ENCODE results near the gene KCTD8.

The KCTD8 gene

DNA sequence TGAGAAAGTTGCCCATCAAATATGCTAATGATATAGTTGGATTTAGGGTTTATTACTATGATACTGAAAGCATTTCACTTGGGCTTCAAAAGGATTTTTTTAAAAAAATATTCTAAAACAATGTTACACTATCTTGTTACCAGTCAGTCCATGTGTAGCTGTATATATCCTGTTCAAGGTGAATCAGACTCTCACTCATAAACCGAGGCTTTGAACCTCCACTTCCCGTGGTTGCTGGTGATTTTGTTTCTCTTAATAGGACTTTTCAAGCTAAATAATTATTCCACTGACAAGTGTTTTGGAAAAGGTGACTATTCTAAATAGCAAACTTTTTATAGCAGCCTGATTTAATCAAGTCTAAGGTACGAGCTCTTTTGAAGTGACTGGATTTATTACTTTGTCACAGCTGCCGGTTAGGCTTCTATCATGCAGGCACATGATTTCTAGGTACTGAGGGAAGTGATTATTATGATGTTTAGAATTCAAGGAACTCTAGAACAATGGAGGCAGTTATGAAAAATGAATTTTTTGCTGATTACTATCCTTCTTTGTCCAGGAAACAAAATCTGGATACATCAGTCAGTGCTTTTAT, 287.7 kb downstream of the KCTD8 start:
- Histone ChIP-seq H3K27ac (ENCODE audit: low read depth, low read length) (no peak overlapping the region), H3K27me3 (ENCODE audit: insufficient read depth, low read length) (no peaks in the 10 kb centered on the region), H3K36me3 (ENCODE audit: insufficient read depth, low read length) (no peaks in the 10 kb centered on the region), H3K4me3 (ENCODE audit: low read length) (no peak overlapping the region), H3K9me3 (ENCODE audit: insufficient read depth, low read depth, low read length) (no peaks in the 10 kb centered on the region), H3K9ac (ENCODE audit: low read depth, low read length) (no peak overlapping the region), H3K4me1 (ENCODE audit: insufficient read depth, low read length) (no peaks in the 10 kb centered on the region)
- WGBS, result 95% methylated on average over 2 of the region's 4 CpGs

DNA sequence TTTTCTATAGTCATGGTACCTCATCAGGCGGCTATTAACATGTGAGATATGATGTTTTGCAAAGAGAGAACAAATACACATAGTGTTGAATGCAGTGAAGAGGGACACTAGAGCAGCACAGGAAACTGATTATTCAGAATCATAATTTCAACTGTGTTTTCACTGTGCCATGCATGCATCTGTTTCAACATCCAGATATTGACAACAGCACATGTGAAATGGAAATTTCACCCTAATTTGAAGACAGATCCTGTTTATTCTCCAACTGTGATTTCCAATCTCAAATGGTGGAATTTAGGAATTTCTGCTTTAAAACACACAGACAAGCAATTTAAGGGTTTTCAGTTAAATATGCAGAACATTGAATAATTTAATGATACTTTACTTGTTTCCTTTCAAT, 288.6 kb downstream of the KCTD8 start:
- Histone ChIP-seq H3K36me3 (ENCODE audit: insufficient read depth, low read length) (no peaks in the 10 kb centered on the region), H3K27me3 (ENCODE audit: insufficient read depth, low read length) (no peaks in the 10 kb centered on the region), H3K9ac (ENCODE audit: low read depth, low read length) (no peak overlapping the region), H3K27ac (ENCODE audit: low read depth, low read length) (no peak overlapping the region), H3K4me1 (ENCODE audit: insufficient read depth, low read length) (no peaks in the 10 kb centered on the region), H3K9me3 (ENCODE audit: insufficient read depth, low read depth, low read length) (no peaks in the 10 kb centered on the region), H3K4me3 (ENCODE audit: low read length) (no peak overlapping the region)
- WGBS, result 94% methylated on average over 1 of the region's 1 CpG

DNA sequence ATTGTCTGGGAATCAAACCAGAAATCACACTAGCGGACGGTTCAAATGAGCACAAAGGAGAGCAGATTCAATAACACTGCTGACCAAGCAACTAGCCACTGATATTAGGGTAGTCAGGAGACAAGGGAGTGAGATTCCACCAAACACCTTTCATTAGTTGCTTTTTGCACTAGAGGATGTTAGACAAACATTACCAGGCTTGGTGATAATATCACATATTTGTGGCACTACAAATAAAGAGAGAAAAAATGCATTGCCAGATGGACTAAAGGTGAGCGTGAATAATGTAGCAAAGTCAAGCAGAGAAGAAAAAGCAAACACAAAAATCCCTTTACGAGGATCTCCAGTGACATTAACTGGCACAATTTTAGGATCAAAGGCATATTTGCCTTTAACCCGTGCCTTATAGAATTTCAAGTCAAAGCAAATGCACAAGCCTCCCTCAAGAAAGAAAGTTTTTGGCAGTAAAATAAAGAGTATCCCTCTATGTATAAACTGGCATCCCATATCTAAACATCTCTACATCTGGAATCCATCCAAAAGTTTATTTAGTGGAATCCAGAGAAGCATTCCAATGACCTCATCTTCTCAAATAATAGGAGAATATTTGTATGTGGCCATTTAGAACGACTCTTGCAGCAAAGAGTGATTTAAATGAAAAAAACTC, 290.9 kb downstream of the KCTD8 start:
- Histone ChIP-seq H3K4me3 (ENCODE audit: low read length) (no peak overlapping the region), H3K9ac (ENCODE audit: low read depth, low read length) (no peak overlapping the region), H3K36me3 (ENCODE audit: insufficient read depth, low read length) (no peaks in the 10 kb centered on the region), H3K27ac (ENCODE audit: low read depth, low read length) (no peak overlapping the region), H3K4me1 (ENCODE audit: insufficient read depth, low read length) (no peaks in the 10 kb centered on the region), H3K9me3 (ENCODE audit: insufficient read depth, low read depth, low read length) (no peaks in the 10 kb centered on the region), H3K27me3 (ENCODE audit: insufficient read depth, low read length) (no peaks in the 10 kb centered on the region)
- WGBS, result over 99% methylated on average over 4 of the region's 6 CpGs

DNA sequence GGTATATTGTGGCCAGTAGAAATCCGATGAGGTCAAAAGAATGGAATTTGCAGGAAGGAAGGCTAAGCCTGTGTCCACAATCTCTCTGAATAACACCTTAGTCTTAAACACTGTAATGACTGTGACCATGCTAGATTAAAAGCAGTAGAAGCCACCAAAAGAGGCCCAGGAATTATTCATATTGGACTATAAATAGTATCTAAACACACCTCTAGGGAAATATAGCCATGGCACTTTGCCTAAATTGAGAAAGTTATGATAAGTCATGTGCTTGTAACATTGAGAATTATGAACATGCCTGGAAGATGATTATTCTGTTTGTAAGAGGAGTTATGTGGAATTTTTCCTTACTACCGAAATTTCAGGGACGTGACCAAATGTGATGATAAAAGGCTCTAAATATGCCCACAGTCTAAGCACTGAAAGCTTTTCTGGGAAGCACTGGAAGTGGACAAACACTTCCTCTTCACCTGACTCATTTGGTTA, 298.5 kb downstream of the KCTD8 start:
- no peaks in the 10 kb centered on the region for H3K27me3 ChIP-seq (ENCODE audit: insufficient read depth, low read length)
- H3K27ac ChIP-seq (ENCODE audit: low read depth, low read length), result no peak overlapping the region
- H3K9ac ChIP-seq (ENCODE audit: low read depth, low read length), result no peak overlapping the region
- H3K9me3 ChIP-seq (ENCODE audit: insufficient read depth, low read depth, low read length), result peaks cover 9% of the 10 kb centered on the region; the same call in 1 of the 2 replicates
- H3K4me3 ChIP-seq (ENCODE audit: low read length), result no peak overlapping the region
- peaks cover 6% of the 10 kb centered on the region; the same call in 1 of the 2 replicates for H3K4me1 ChIP-seq (ENCODE audit: insufficient read depth, low read length)
- WGBS, result 90% methylated on average over 3 of the region's 3 CpGs
- H3K36me3 ChIP-seq (ENCODE audit: insufficient read depth, low read length), result no peaks in the 10 kb centered on the region

DNA sequence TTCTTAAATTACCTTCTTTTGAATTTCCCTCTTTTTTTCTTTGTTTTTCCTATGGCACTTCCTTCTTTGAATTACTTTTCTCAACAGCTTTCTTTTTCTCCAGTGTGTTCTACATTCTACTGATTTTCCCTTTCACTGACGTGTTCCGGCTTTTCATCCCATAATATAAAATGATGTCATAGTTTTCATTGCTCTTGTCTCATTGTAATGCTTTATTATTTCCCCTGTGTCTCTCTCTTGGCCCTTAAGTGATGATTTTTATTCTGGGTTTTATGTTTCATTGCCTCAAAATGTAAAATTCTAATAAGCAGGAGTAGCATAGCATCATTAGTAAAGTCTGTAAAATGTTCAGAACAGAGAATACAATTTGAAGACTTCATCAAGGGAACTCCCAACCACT, 299.3 kb downstream of the KCTD8 start:
- Histone ChIP-seq H3K27ac (ENCODE audit: low read depth, low read length) (no peak overlapping the region), H3K4me1 (ENCODE audit: insufficient read depth, low read length) (peaks cover 6% of the 10 kb centered on the region; the same call in 1 of the 2 replicates), H3K27me3 (ENCODE audit: insufficient read depth, low read length) (no peaks in the 10 kb centered on the region), H3K9ac (ENCODE audit: low read depth, low read length) (no peak overlapping the region), H3K9me3 (ENCODE audit: insufficient read depth, low read depth, low read length) (peaks cover 9% of the 10 kb centered on the region; the same call in 1 of the 2 replicates), H3K36me3 (ENCODE audit: insufficient read depth, low read length) (no peaks in the 10 kb centered on the region), H3K4me3 (ENCODE audit: low read length) (no peak overlapping the region)
- WGBS, result 100% methylated on average over 2 of the region's 2 CpGs

DNA sequence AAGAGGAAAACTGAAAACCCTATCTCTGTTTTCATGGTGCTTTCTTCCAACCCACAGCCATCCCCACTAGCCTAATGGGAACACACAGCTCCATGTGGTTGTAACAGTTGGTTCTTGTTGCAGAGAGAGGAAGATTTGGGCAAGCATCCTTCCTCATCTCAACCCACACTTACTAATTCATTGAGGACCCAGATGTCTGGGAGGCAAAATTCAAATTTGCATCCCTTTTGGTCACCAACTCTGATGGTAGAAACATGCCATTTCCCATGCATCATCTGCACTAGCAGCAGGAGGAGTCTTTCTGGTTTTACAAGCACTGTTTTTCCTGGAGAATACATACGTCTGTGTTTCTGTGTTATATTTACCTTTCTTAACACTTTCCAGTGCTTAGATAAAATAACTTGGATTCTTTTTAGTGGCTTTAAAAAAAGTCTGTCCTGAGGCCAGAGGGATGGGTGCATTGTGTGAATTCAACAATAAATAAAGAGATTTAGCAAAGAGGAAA, 301.0 kb downstream of the KCTD8 start:
- no CpG with 5 or more reads among the region's 1 CpG for WGBS
- no peak overlapping the region for H3K4me3 ChIP-seq (ENCODE audit: low read length)
- H3K9ac ChIP-seq (ENCODE audit: low read depth, low read length), result no peak overlapping the region
- H3K9me3 ChIP-seq (ENCODE audit: insufficient read depth, low read depth, low read length), result peaks cover 9% of the 10 kb centered on the region; the same call in 1 of the 2 replicates
- H3K36me3 ChIP-seq (ENCODE audit: insufficient read depth, low read length), result no peaks in the 10 kb centered on the region
- H3K27me3 ChIP-seq (ENCODE audit: insufficient read depth, low read length), result no peaks in the 10 kb centered on the region
- H3K27ac ChIP-seq (ENCODE audit: low read depth, low read length), result no peak overlapping the region
- H3K4me1 ChIP-seq (ENCODE audit: insufficient read depth, low read length), result peaks cover 6% of the 10 kb centered on the region; the same call in 1 of the 2 replicates

DNA sequence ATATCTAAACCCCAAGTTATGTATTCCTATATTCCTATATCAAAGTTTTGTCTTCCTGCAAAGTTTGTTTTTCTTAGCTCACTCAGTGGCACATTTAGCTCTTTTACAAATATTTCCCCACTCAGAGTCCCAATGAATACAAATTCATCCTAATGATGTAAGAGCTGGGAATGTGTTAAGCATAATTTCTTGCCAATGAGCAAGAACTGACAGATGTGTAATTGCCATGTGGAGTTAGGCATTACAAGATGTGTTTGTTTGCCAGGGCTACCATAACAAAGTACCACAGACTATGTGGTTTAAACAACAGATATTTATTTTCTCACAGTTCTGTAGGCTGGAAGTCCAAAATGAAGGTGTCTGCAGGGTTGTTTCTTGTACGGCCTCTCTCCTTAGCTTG, 302.1 kb downstream of the KCTD8 start:
- Histone ChIP-seq H3K36me3 (ENCODE audit: insufficient read depth, low read length) (no peaks in the 10 kb centered on the region), H3K27ac (ENCODE audit: low read depth, low read length) (no peak overlapping the region), H3K4me3 (ENCODE audit: low read length) (no peak overlapping the region), H3K9me3 (ENCODE audit: insufficient read depth, low read depth, low read length) (peaks cover 9% of the 10 kb centered on the region; the same call in 1 of the 2 replicates), H3K9ac (ENCODE audit: low read depth, low read length) (no peak overlapping the region), H3K27me3 (ENCODE audit: insufficient read depth, low read length) (no peaks in the 10 kb centered on the region), H3K4me1 (ENCODE audit: insufficient read depth, low read length) (peaks cover 6% of the 10 kb centered on the region; the same call in 1 of the 2 replicates)
- WGBS, result 89% methylated on average over 1 of the region's 1 CpG

DNA sequence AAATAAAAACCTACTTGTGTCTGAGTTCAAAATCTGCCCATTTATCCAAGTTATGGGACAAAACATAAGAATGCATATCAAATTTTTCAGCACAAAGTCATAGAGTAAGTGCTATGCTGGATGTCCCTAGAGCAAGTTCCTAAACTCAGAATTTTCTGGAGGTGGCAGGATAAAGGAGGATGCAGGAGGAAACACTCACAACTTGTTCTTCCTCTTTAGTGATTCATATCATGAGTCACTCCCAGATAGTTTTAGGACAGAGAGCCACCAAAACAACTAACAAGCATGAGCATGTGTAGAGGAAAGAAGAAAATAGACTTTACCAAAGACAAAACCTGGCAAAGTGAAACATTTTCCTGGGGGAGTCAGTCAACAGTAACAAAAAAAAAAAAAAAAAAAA, 302.7 kb downstream of the KCTD8 start:
- no peaks in the 10 kb centered on the region for H3K27me3 ChIP-seq (ENCODE audit: insufficient read depth, low read length)
- H3K4me3 ChIP-seq (ENCODE audit: low read length), result no peak overlapping the region
- H3K9ac ChIP-seq (ENCODE audit: low read depth, low read length), result no peak overlapping the region
- peaks cover 6% of the 10 kb centered on the region; the same call in 1 of the 2 replicates for H3K4me1 ChIP-seq (ENCODE audit: insufficient read depth, low read length)
- peaks cover 9% of the 10 kb centered on the region; the same call in 1 of the 2 replicates for H3K9me3 ChIP-seq (ENCODE audit: insufficient read depth, low read depth, low read length)
- no peak overlapping the region for H3K27ac ChIP-seq (ENCODE audit: low read depth, low read length)
- no peaks in the 10 kb centered on the region for H3K36me3 ChIP-seq (ENCODE audit: insufficient read depth, low read length)

DNA sequence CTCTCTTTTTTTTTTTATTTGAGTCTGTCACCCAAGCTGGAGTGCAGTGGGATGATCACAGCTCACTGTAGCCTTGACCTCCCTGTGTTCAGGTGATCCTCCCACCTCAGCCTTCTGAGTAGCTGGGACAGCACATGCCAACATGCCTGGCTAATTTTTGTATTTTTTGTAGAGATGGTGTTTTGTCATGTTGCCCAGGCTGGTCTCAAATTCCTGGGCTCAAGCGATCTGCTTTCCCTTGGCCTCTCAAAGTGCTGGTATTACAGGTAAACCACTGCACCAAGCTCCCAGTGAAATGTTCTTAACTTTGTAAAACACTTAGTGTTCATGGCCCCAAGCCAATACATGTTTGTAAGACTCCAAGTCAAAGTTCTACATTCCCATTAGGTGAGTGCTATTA, 316.1 kb downstream of the KCTD8 start:
- Histone ChIP-seq H3K36me3 (ENCODE audit: insufficient read depth, low read length) (no peaks in the 10 kb centered on the region), H3K4me1 (ENCODE audit: insufficient read depth, low read length) (no peaks in the 10 kb centered on the region), H3K4me3 (ENCODE audit: low read length) (no peak overlapping the region), H3K27ac (ENCODE audit: low read depth, low read length) (no peak overlapping the region), H3K9ac (ENCODE audit: low read depth, low read length) (no peak overlapping the region), H3K9me3 (ENCODE audit: insufficient read depth, low read depth, low read length) (no peaks in the 10 kb centered on the region), H3K27me3 (ENCODE audit: insufficient read depth, low read length) (no peaks in the 10 kb centered on the region)
- WGBS, result 89% methylated on average over 1 of the region's 1 CpG

All from HUES64 (cell line).